Kidney epithelial cell (primary cell): Measurements from ENCODE around the gene CPB1. TPM values are rescaled to one million over a fixed set of nuclear protein-coding genes. Genes with fewer than 3 reads are reported as not detected.
A peak's percentile ranks its signal among the peaks of the same experiment; 100 is the strongest.

ENCODE experiments used
- DNase-seq: peaks from one replicate; pipeline ENCODE4 v3.0.0-alpha.2; 2010; ENCODE audit warnings: low read depth
- H3K27me3 ChIP-seq: 2 replicates; pipeline ENCODE4 v1.6.0; 2011; ENCODE audit warnings: low read length; ENCODE audit not compliant: control insufficient read depth, insufficient read depth
- H3K36me3 ChIP-seq: 2 replicates; pipeline ENCODE4 v1.5.1; 2011; ENCODE audit warnings: low read length; ENCODE audit not compliant: control insufficient read depth, insufficient read depth
- H3K4me3 ChIP-seq: 2 replicates; pipeline ENCODE4 v1.5.1; 2011; ENCODE audit warnings: low read depth, mild to moderate bottlenecking, control low read depth, low read length
- CTCF ChIP-seq: IDR thresholded peaks from 2 replicates; pipeline ENCODE4 v1.5.1; 2011; ENCODE audit warnings: mild to moderate bottlenecking, moderate library complexity, low read length, control low read depth, inconsistent platforms; ENCODE audit not compliant: insufficient read depth, poor library complexity, severe bottlenecking
- total RNA-seq: library from RNA; depleted of rRNA; stranded (reverse); fragments of >200 nt; gene quantifications from 2 replicates; pipeline ENCODE4 v1.2.3, GENCODE V29; 2015

CPB1 gene
- total RNA-seq, 1 donor from 2014 or later: not detected

- H3K4me3 ChIP-seq: no peak overlapping the region
- no peaks in the 10 kb centered on the region for H3K27me3 ChIP-seq
- no peaks in the 10 kb centered on the region for H3K36me3 ChIP-seq
- TF ChIP-seq CTCF: no peak
- no peak for DNase-seq
Observed at GRCh38 chr3:148879256-148879655, 51.6 kb downstream of the CPB1 start.

GRCh38 chr3:148880681-148881080 is 53.1 kb downstream of the CPB1 start:
- peak; percentile 34 for TF ChIP-seq CTCF
- no peak overlapping the region for H3K4me3 ChIP-seq
- no peaks in the 10 kb centered on the region for H3K36me3 ChIP-seq
- H3K27me3 ChIP-seq: no peaks in the 10 kb centered on the region
- DNase-seq: no peak

GRCh38 chr3:148881286-148881685 is 53.7 kb downstream of the CPB1 start:
- TF ChIP-seq CTCF: no peak
- no peak overlapping the region for H3K4me3 ChIP-seq

GRCh38 chr3:148882288-148882687 is 54.7 kb downstream of the CPB1 start:
- no peak for TF ChIP-seq CTCF
- H3K4me3 ChIP-seq: no peak overlapping the region
- H3K36me3 ChIP-seq: no peaks in the 10 kb centered on the region
- DNase-seq: no peak
- H3K27me3 ChIP-seq: no peaks in the 10 kb centered on the region

More at GRCh38 chr3:148881286-148881685, 53.7 kb downstream of the CPB1 start:
- Histone ChIP-seq H3K36me3 (no peaks in the 10 kb centered on the region), H3K27me3 (no peaks in the 10 kb centered on the region)
- no peak for DNase-seq

GRCh38 chr3:148883163-148883562 is 55.6 kb downstream of the CPB1 start:
- no peak for TF ChIP-seq CTCF
- H3K4me3 ChIP-seq: no peak overlapping the region
- no peaks in the 10 kb centered on the region for H3K36me3 ChIP-seq
- H3K27me3 ChIP-seq: no peaks in the 10 kb centered on the region
- DNase-seq: no peak

GRCh38 chr3:148884261-148884660 is 56.6 kb downstream of the CPB1 start:
- DNase-seq: no peak
- Histone ChIP-seq H3K36me3 (no peaks in the 10 kb centered on the region), H3K4me3 (no peak overlapping the region), H3K27me3 (no peaks in the 10 kb centered on the region)
- no peak for TF ChIP-seq CTCF
